SH-SY5Y (cell line): ENCODE data around the gene GTPBP4.

Experiments used
- GATA2 ChIP-seq: IDR thresholded peaks from 2 replicates; pipeline ENCODE4 v1.6.1; 2011; ENCODE audit warnings: mild to moderate bottlenecking, low read depth, low read length
- GATA3 ChIP-seq: IDR thresholded peaks from 2 replicates; pipeline ENCODE4 v1.6.1; 2011; ENCODE audit warnings: low read depth, mild to moderate bottlenecking, low read length, moderate library complexity

Gene GTPBP4

DNA sequence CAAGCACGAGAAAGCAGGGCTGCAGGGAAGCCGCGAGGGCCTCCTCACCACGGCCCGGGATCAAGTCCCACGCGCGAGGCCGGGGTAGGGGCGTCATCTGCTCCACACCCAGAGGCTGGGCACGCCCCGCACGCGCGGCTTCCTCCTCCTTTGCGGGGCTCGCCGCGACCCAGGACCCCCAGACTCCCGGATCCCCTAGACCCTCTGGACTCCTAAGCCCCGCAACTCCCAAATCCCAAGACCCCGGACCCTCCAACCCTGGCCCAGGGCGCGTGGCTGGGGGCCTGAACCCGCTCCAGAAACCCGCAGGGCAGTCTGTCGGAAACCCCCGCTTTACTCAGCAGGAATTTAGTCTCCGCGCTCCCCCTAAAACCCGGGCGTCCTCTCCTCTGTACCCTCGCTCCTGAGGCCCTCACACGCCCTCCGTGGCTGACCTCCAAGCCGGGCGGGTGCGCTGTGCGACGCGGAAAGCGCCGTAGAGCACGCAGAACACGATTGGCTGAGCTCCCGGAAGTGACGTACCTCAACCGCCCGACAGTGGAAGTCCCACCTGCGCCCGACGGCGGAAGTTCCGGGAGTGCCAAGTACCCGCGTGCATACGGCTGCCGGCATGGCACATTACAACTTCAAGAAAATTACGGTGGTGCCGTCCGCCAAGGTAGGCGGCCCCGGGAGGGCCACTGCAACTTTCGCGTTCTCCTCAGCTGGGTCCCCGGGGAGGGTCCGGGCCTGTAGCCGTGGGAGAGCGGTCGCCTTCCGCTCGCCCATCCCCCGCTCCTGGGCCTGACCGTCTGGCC, at the start of gene GTPBP4:
TSS of gene GTPBP4 (plus strand) at position 565 of the 797 bp plus-strand sequence. CDS start at position 611, 46 bp downstream.
- no peak for TF ChIP-seq GATA3
- TF ChIP-seq GATA2, result no peak

DNA sequence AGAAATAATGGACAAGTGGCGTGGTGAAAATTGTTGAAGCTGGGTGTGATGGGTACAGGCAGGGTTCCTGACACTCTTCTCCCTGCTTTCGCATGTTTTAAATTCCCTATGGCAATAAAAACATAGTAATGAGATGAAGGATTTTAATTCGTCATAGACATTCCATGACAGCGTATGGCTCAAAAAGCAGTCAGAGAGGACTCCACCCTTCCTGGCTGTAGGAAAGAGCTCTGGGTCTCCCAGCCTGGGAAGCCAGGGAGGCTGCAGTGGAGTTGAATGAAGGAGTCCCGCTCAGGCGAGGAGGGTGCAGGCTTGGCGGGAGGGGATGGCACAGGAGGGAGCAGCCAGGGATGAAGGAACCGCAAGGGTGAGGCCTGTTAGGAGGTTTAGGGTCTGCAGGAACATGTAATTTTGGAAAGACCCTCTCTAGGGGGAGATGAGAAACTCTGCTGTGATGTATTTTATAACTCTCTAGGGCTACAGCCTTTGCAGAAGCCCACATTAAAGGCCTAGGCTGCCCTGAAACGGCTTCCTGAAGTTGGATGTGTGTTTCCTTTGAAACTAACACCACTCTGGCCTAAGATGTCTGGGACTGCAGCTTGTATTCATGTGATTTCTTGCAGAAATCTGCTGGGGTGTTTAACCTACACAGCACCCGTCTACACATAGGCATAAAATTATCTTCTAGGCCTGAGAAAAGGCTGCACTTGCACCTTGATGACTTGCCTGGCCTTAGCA, 49.1 kb upstream of the GTPBP4 start:
- TF ChIP-seq GATA2 (no peak), GATA3 (no peak)

DNA sequence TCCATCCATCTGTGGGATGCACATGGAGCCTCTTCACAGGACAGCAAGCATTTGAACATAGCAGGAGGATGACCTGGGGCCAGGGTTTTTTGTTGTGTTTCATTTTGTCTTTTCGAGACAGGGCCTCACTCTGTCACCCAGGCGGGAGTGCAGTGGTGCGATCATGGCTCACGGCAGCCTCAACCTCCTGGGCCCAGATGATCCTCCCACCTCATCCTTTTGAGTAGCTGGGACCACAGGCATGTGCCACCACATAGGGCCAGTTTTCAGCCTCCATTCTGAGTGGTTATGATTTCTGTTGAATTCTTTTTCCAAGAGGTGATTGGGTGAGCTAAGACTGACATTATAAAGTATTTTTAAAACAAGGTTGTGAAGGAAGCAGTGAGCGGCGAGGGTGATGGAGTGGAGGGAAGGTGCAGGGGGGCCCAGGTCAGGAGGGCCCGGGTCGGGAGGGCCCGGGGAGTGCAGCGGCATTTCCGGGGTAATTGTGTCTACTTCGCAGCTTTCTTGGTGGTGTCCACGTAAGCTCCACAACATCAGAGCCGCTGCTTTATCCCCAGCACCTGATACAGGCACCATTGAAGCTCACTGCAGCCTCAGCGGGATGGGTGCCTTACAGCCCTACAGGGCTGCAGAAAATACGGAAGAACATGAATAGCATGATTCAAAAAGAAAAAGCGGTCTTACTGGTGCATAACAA, 44.8 kb upstream of the GTPBP4 start:
- TF ChIP-seq GATA2 (no peak), GATA3 (no peak)

DNA sequence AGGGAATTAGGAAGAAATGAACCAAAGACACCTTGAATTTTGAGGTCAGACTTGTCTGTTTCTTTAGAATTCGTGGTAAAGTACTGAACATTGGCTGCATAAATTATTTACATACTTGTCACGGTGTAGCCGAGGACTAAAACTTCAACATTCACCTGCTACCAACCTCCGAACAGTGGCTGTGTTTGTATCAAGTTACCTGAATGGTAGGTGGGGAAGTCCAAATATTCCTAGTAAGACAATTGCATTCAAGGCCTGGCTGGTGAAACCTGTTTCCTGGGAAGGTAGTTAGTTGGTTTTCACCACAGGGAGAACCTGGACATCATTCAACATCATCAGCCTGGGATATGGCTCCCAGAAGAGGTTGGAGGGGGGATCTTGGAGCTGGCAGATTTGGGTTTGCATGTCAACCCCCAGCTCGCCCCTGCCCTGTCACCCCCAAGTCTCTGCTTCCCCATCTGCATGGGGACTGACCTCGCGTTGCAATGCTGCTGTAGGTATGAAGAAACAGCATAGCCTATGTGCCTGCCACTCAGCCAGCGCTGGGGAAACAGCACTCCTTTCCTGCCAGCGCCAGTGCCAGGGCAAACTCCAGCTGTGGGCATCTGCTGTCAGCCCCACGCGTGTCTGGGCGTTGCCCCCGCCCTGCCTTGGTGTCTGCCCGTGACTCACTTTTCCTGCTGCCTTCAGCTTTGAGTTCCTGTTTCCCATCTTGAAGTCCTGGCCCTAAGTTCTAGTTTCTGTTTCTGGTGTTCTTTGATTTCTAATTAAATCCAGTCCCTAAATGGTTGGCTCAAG, 44.0 kb upstream of the GTPBP4 start:
- TF ChIP-seq GATA2, result no peak
- no peak for TF ChIP-seq GATA3

DNA sequence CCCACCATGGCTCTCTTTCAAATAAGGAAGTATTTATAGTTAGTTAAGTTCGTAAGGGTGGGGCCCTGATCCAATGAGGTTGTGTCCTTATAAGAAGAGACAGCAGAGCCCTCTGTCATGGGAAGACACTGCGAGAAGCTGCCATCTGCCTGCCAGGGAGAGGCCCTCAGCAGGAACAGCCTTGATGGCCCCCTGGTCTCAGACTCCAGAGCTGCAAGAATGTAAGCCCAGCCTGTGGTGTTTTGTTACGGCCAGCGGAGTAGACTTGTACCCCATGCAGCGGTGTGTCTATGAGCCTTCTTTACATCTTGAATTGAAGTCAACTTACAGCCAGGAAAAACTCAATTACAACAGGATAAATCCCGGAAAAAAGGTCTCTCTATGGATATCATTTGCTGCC, 42.5 kb upstream of the GTPBP4 start:
- no peak for TF ChIP-seq GATA2
- TF ChIP-seq GATA3, result no peak

DNA sequence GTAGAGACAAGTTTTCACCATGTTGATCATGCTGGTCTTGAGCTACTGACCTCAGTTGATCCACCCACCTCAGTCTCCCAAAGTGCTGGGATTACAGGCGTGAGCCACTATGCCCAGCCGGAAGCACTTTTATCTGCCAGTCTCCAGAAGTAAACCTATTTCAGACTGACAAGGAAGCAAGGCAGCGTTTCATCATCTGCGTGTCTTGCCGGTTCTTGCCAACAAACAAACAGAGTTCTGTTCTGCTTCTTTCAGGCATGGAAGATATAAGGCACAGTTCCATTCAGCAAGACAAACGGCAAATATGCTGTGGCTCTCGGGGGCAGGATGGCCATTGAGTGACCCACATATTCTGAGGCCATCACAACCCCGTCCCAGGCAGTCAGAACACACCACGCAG, 41.2 kb upstream of the GTPBP4 start:
- TF ChIP-seq GATA3 (no peak), GATA2 (no peak)

DNA sequence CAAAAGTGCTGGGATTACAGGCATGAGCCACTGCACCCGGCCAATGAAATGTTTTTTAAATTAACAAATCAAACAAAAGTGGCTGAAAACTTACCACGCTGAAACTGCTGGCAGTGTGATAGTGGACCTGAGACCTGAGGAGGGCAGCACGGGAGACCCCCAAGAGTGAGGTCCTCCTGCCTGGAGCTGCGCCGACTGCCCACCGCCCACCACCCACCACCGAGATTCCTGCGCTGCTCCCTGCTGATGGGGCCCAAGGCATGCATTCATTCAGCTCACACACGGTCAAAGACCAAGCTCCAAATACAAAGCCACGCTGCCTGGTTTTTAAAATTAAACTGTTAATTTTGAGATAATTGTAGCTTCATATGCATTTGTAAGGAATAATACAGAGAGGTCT, 40.4 kb upstream of the GTPBP4 start:
- TF ChIP-seq GATA2, result no peak
- TF ChIP-seq GATA3, result no peak

DNA sequence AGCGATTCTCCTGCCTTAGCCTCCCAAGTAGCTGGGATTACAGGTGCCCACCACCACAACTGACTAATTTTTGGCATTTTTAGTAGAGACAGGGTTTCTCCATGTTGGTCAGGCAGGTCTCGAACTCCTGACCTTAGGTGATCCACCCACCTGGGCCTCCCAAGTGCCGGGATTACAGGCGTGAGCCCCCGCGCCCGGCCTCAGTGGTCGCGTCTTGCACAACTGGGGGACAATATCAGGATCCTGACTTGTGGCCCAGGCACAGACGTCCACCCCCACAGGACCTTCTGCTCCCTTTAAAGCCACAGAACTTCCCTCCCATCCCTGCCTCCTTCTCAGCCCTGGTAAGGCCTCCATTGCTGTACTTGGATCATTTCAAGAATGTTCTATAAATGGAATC, 39.9 kb upstream of the GTPBP4 start:
- TF ChIP-seq GATA2 (no peak), GATA3 (no peak)

DNA sequence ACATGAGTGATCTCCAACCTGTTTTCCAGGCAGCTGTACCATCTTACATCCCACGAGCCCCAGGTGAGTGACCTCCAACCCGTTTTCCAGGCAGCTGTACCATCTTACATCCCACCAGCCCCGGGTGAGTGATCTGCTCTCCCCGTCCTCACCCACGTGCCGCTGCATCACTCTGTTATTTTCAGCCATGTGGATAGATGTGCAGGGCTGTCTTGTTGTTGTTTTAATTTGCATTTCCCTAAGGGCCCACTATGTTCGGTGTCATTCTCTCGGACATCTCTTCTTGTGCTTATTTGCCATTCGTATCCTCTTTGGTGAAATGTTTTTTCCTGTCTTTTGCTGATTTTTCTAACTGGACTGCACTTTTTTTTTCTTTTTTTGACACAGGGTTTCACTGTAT, 38.8 kb upstream of the GTPBP4 start:
- TF ChIP-seq GATA2, result no peak
- TF ChIP-seq GATA3, result no peak

DNA sequence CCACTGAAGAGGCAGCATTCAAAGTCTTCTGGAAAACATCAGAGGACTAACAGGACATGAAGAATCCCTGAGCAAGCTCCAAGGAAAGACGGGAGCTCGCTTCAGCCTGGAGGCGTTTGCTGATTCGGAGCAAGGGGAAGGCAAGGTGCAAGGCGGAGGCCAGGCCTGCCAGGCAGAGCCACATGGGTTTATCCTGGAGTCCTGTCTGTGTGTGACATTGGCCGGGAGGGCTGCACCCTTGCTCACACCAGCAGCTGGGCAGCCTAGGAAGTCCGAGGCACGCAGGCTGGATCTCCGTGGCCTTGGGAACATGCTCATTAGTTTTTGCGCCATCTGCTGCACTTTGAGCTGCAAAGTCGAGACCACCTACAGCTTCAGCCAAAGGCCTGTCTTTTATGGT, 34.4 kb upstream of the GTPBP4 start:
- TF ChIP-seq GATA3 (no peak), GATA2 (no peak)

DNA sequence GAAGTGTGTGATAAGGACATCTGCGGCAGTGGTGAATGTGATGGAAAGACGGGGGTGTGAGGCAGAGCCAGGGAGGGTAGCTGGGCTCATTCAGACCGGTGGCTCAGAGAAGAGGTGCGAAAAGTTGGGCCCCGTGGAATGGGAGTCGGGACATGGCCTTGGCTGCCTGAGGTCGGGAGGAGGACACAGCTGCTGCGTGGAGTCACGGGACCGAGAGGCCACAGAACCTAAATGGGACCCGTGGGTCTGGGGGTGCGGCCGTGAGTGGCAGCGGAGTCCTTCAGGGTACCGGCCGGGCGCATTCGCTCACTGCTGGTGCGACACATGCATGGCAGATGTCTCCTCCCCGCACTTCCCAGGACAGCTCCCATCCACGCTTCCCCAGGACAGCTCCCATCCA, 33.8 kb upstream of the GTPBP4 start:
- TF ChIP-seq GATA3 (no peak), GATA2 (no peak)

DNA sequence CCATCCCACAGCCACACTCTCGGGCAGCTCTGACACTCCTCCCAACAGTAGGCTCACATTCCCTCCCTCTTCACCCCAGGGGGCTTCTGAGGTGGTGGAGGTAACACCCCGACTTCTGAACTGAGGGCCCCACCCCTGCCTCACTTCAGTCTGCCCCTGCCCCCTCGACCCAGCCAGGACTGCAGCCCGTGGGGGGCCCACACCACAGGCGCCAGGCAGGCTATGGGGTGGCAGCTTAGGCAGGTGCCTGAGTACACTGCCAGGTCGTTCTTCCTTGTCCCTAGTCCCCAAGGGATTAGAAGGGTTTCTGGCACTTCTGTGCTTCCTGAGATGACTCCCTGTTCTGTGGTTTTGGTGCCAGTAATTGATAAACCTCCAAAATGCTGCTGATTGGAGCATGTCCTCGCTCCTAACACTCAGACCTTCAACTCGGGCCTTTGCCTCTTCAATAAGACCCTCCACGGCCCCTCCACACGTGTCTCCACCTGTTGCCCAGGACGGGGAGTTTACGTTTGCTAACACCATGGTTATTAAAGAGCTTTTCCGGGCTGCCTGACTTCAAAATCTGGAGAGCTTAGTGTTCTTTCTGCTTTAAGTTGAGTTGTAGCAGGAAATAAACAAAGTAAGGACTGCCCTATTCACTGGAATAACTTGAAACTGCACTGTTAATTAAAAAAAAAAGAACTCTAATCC, 33.0 kb upstream of the GTPBP4 start:
- TF ChIP-seq GATA3, result no peak
- no peak for TF ChIP-seq GATA2

DNA sequence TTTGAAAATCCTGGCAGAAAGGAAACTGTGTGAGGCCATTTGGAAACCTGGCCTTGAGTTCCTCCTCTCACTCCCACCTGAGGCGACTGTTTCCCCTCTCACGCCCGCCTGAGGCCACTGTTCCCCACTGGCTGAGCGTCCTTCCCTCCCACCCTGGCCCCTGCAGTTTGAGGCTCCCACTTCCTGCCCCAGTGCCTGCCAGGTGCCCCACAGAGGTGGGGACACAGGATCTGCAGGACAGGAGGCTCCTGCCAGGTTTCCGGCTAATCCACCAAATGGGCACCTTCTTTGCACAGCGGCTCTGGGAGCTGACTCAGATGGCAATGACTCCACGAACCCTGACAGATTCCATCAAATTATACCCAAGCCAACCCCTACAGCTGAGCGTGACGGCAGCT, 32.4 kb upstream of the GTPBP4 start:
- no peak for TF ChIP-seq GATA3
- no peak for TF ChIP-seq GATA2

DNA sequence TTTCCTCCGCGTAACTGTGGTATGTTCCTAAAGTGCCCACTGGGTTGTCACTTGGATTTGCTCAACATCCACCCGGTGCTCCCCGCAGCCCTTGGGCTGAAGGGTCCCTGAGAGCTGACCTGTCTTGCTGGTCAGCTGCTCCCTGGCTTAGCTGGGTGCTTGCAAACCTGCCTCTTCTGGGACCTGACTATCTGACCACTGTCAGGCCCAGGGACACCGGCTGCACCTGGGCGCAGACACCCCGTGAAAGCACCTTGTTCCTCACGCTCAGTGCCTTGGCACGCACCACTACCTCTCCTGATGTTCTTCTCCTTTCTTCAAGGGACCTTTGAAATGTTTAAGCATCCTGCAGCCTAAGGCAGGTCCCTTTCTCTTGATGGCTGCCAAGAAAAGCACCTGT, 30.1 kb upstream of the GTPBP4 start:
- TF ChIP-seq GATA2 (no peak), GATA3 (no peak)
